ENCODE results near the gene TMEM202. TPM values are rescaled to one million over a fixed set of nuclear protein-coding genes. Genes with fewer than 3 reads are reported as not detected.

Gene TMEM202
- total and polyA plus RNA-seq, 2 donors (not counting 3 experiments of a cell fraction or from before 2014, with no cell fraction given), result not detected

GRCh38 chr15:72369964-72370363, 28.1 kb upstream of the TMEM202 start:
- no peaks in the 10 kb centered on the region for H3K36me3 ChIP-seq (ENCODE audit: control insufficient read depth in 2 of 2, extremely low read depth in 1 of 2, insufficient read depth in 2 of 2, low read length in 2 of 2)
- H3K4me3 ChIP-seq (replicated peaks in 1 of 3; ENCODE audit: insufficient read depth in 1 of 3, low read depth in 1 of 3, low read length in 3 of 3), result no peak overlapping the region
- H3K9me3 ChIP-seq (replicated peaks; ENCODE audit: control insufficient read depth, insufficient read depth, low read length), result no peaks in the 10 kb centered on the region
- intact Hi-C loops (cut with micrococcal nuclease), result loop anchor here (10.0 kb wide), 1 partner anchor 165 kb away; no protein-coding TSS in a partner anchor
- POLR2A ChIA-PET, result interaction anchor here (0.6 kb wide), 1 partner anchor 18 kb away, joined by 5 read pairs; no protein-coding TSS in a partner anchor
- no TSS peak for BruUV-seq (replicated peaks)
- no peak overlapping the region for H3K4me2 ChIP-seq (ENCODE audit: insufficient read depth, low read length)
- H3K9ac ChIP-seq (replicated peaks; ENCODE audit: extremely low read depth, insufficient read depth, low read length), result no peak overlapping the region
- no peaks in the 10 kb centered on the region for H4K20me1 ChIP-seq (replicated peaks; ENCODE audit: control insufficient read depth, extremely low read depth, insufficient read depth, low read length)
- peaks cover 11% of the 10 kb centered on the region for H3K79me2 ChIP-seq (ENCODE audit: control insufficient read depth, insufficient read depth, low read length)
- H3K4me1 ChIP-seq (ENCODE audit: control insufficient read depth, extremely low read depth, insufficient read depth, low read length), result peaks cover 15% of the 10 kb centered on the region
- H3K27me3 ChIP-seq (ENCODE audit: control insufficient read depth in 2 of 2, insufficient read depth in 2 of 2, low read length in 2 of 2), result no peaks in the 10 kb centered on the region
- CTCF ChIA-PET, result interaction anchor here (0.7 to 1.4 kb wide), 2 partner anchors 12 to 57 kb away, joined by 3 to 5 read pairs; no protein-coding TSS in a partner anchor
- peak; percentile 48 for DNase-seq (ENCODE audit: low read depth, low spot score)
- H2AFZ ChIP-seq (ENCODE audit: low read depth, low read length), result no peak overlapping the region
- peak; percentile 84 for FAIRE-seq
- TF ChIP-seq POLR2AphosphoS5 (IDR thresholded peaks at IDR 0.05; ENCODE audit: insufficient read depth, low read depth, low read length) (no peak), EZH2 (IDR thresholded peaks at IDR 0.05; ENCODE audit: borderline replicate concordance, low read depth, low read length, severe bottlenecking) (no peak), GATA2 (IDR thresholded peaks at IDR 0.05; ENCODE audit: insufficient read depth, insufficient read length, low read depth, low read length) (no peak), FOS (IDR thresholded peaks at IDR 0.05; ENCODE audit: borderline replicate concordance, insufficient read depth, low read length) (peak; percentile 62), JUN (IDR thresholded peaks at IDR 0.05; ENCODE audit: borderline replicate concordance, insufficient read depth, insufficient read length, low read depth) (peak; percentile 30), MAX (IDR thresholded peaks at IDR 0.05; ENCODE audit: insufficient read depth, insufficient read length) (no peak), POLR2A (IDR thresholded peaks at IDR 0.05; ENCODE audit: low read depth, low read length) (no peak), CTCF (IDR thresholded peaks at IDR 0.05; ENCODE audit: extremely low read depth in 1 of 2, insufficient read depth in 1 of 2, low read depth in 1 of 2, low read length in 2 of 2) (no peak), MYC (IDR thresholded peaks at IDR 0.05; ENCODE audit: low read depth, low read length) (no peak)
- H3K9me1 ChIP-seq (replicated peaks; ENCODE audit: control insufficient read depth, extremely low read depth, insufficient read depth, low read length), result no peaks in the 10 kb centered on the region
- dilution Hi-C loops (cut with MboI; ENCODE audit: extremely low pct_ligation_motif_present, low sequenced_read_pairs), result no loop called here
- no peak overlapping the region for H3K27ac ChIP-seq (ENCODE audit: insufficient read depth, low read depth, low read length)
